Measurements from ENCODE around the gene P4HA2.
"Not testable (repeated sequence)": the region's sequence is repeated elsewhere in the genome, so short reads cannot be mapped to it uniquely, and the experiment has no call there.

Gene P4HA2

GRCh38 chr5:132156413-132156812, 71.2 kb downstream of the P4HA2 start:
- no peak for TF ChIP-seq JUND (IDR thresholded peaks at IDR 0.05; ENCODE audit: low read depth)
- no peak for DNase-seq (ENCODE audit: low read depth in 1 of 2, low spot score in 1 of 2)
- in situ Hi-C loops (cut with HindIII; ENCODE audit: low pct_unique_long_range_greater_than_20kb, low sequenced_read_pairs), result no loop called here

- no peak for TF ChIP-seq JUND (IDR thresholded peaks at IDR 0.05; ENCODE audit: low read depth)
- in situ Hi-C loops (cut with HindIII; ENCODE audit: low pct_unique_long_range_greater_than_20kb, low sequenced_read_pairs), result no loop called here
- DNase-seq (ENCODE audit: low read depth in 1 of 2, low spot score in 1 of 2), result no peak
Observed at GRCh38 chr5:132150565-132150964, 77.1 kb downstream of the P4HA2 start.

GRCh38 chr5:132147663-132148062, 80.0 kb downstream of the P4HA2 start:
- no peak for DNase-seq (ENCODE audit: low read depth in 1 of 2, low spot score in 1 of 2)
- in situ Hi-C loops (cut with HindIII; ENCODE audit: low pct_unique_long_range_greater_than_20kb, low sequenced_read_pairs), result no loop called here
- TF ChIP-seq JUND (IDR thresholded peaks at IDR 0.05; ENCODE audit: low read depth), result no peak

DNA sequence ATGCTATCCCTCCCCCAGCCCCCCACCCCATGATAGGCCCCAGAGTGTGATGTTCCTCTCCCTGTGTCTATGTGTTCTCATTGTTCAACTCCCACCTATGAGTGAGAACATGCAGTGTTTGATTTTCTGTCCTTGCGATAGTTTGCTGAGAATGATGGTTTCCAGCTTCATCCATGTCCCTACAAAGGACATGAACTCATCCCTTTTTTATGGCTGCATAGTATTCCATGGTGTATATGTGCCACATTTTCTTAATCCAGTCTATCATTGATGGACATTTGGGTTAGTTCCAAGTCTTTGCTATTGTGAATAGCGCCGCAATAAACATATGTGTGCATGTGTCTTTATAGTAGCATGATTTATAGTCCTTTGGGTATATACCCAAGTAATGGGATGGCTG, 82.3 kb downstream of the P4HA2 start:
- in situ Hi-C loops (cut with HindIII; ENCODE audit: low pct_unique_long_range_greater_than_20kb, low sequenced_read_pairs); DNase-seq (ENCODE audit: low read depth in 1 of 2, low spot score in 1 of 2): not testable (repeated sequence)

- DNase-seq (ENCODE audit: low read depth in 1 of 2, low spot score in 1 of 2), result no peak
- in situ Hi-C loops (cut with HindIII; ENCODE audit: low pct_unique_long_range_greater_than_20kb, low sequenced_read_pairs), result no loop called here
- no peak for TF ChIP-seq JUND (IDR thresholded peaks at IDR 0.05; ENCODE audit: low read depth)
Observed at GRCh38 chr5:132143148-132143547, 84.5 kb downstream of the P4HA2 start.

GRCh38 chr5:132142459-132142858, 85.2 kb downstream of the P4HA2 start:
- no peak for DNase-seq (ENCODE audit: low read depth in 1 of 2, low spot score in 1 of 2)
- no peak for TF ChIP-seq JUND (IDR thresholded peaks at IDR 0.05; ENCODE audit: low read depth)
- in situ Hi-C loops (cut with HindIII; ENCODE audit: low pct_unique_long_range_greater_than_20kb, low sequenced_read_pairs), result no loop called here

All from T47D (cell line).